Activated CD4-positive, alpha-beta memory T cell treated with anti-CD3 and anti-CD28 coated beads, Interleukin-2, amount 10 ng/mL, durations not matched to agents 7 days and 5 days (primary cell): ENCODE results near the gene PRKG2. TPM values are rescaled to one million over a fixed set of nuclear protein-coding genes. Genes with fewer than 3 reads are reported as not detected.

Experiments used
- CTCF ChIA-PET: fragments of 350-600 bp; sonication (Branson Sonifier 250); formaldehyde crosslinking; loops from one replicate; lab custom pipeline; 2021; ENCODE audit warnings: antibody characterized with exemption, inconsistent platforms; lab: Charles Lee
- POLR2A ChIA-PET: fragments of 350-600 bp; sonication (Branson Sonifier 250); formaldehyde crosslinking; loops from one replicate; lab custom pipeline; 2021; ENCODE audit warnings: antibody characterized with exemption; lab: Charles Lee
- DNase-seq: peaks from one replicate; pipeline ENCODE4 v3.0.0-alpha.2; 2020
- H3K27ac Mint-ChIP-seq: one replicate; pipeline ENCODE4 v1.8.0; 2021; ENCODE audit warnings: mild to moderate bottlenecking, mixed read lengths
- H3K27me3 Mint-ChIP-seq: one replicate; pipeline ENCODE4 v1.8.0; 2021; ENCODE audit warnings: mixed read lengths
- H3K36me3 Mint-ChIP-seq: one replicate; pipeline ENCODE4 v1.8.0; 2021; ENCODE audit warnings: low read depth, mixed read lengths
- H3K4me1 Mint-ChIP-seq: one replicate; pipeline ENCODE4 v1.8.0; 2021; ENCODE audit warnings: mixed read lengths
- H3K4me3 Mint-ChIP-seq: one replicate; pipeline ENCODE4 v1.8.0; 2021; ENCODE audit warnings: mild to moderate bottlenecking, mixed read lengths
- H3K9me3 Mint-ChIP-seq: one replicate; pipeline ENCODE4 v1.8.0; 2021; ENCODE audit warnings: mixed read lengths
- total RNA-seq, 2 experiments: library from RNA; stranded (reverse); gene quantifications; one replicate each; pipeline ENCODE4 v1.2.3, GENCODE V29; 2021

The PRKG2 gene
- total RNA-seq, 2 experiments from 2014 or later: 0.60 to 0.63 TPM

DNA sequence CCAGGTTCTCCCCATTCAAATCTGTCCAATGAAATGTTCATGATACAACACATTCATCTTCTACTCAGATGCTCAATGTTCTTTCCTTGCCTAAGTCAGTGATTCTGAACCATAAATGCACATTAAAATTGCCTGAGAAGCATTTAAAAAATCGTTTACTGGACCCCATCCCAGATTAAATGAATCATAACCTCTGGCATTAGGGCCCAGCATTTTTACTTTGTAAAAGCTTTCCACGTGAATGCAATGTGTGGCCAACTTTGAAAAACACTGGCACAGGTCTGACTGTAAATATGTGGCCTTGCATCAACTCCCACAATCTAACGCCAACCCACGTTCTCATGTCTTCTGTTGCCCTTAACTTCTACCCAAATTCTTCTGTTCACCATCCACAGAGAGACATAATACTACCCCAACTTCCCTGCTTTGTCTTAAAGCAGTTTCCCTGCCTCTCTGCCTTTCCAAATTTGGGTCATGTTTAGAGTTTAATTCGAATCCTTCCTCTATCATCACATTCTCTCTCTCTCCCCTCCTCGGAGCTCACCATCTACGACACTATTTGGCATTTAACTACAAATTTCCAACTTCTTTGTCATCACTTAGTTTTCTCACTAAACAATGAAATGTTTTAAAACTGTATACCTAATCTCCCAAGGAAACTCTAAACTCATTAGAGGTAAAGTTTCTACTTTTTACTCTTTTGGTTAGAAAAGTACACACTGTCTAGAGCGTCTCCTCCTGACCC, 78.7 kb downstream of the PRKG2 start:
- no peaks in the 10 kb centered on the region for H3K36me3 Mint-ChIP-seq
- H3K9me3 Mint-ChIP-seq: no peaks in the 10 kb centered on the region
- no peak overlapping the region for H3K4me3 Mint-ChIP-seq
- ChIA-PET POLR2A (no interaction called here), CTCF (no interaction called here)
- H3K27ac Mint-ChIP-seq: no peak overlapping the region
- no peak for DNase-seq
- no peaks in the 10 kb centered on the region for H3K4me1 Mint-ChIP-seq
- no peaks in the 10 kb centered on the region for H3K27me3 Mint-ChIP-seq

GRCh38 chr4:81135501-81135900, 79.5 kb downstream of the PRKG2 start:
- POLR2A ChIA-PET: no interaction called here
- H3K27me3 Mint-ChIP-seq: no peaks in the 10 kb centered on the region
- no peak overlapping the region for H3K4me3 Mint-ChIP-seq
- DNase-seq: no peak
- H3K4me1 Mint-ChIP-seq: no peaks in the 10 kb centered on the region
- no peak overlapping the region for H3K27ac Mint-ChIP-seq
- no peaks in the 10 kb centered on the region for H3K36me3 Mint-ChIP-seq
- CTCF ChIA-PET: no interaction called here
- no peaks in the 10 kb centered on the region for H3K9me3 Mint-ChIP-seq

DNA sequence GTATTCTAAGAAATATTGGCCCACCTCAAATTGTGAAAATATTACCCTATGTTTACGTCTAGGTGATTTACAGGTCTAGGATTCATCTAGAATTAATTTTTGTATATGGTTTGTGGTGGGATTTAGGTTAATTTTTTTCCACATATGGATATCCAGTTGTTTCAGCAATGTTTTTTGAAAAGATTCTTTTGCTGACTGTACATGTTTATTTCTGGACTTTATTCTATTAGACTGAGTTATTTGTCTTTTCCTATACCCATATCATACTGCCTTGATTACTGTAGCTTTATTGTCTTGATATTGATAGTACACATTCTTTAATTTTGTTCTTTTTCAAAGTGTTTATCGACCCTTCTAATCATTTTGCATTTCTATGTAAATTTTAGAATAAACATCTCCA, 83.5 kb downstream of the PRKG2 start:
- Mint-ChIP-seq H3K4me1 (no peaks in the 10 kb centered on the region), H3K9me3 (no peaks in the 10 kb centered on the region), H3K27ac (no peak overlapping the region), H3K4me3 (no peak overlapping the region), H3K36me3 (no peaks in the 10 kb centered on the region), H3K27me3 (peaks cover 7% of the 10 kb centered on the region)
- CTCF ChIA-PET: interaction anchor here (0.6 kb wide), 1 partner anchor 84 kb away, joined by 6 read pairs; no protein-coding TSS in a partner anchor
- POLR2A ChIA-PET: no interaction called here
- no peak for DNase-seq

DNA sequence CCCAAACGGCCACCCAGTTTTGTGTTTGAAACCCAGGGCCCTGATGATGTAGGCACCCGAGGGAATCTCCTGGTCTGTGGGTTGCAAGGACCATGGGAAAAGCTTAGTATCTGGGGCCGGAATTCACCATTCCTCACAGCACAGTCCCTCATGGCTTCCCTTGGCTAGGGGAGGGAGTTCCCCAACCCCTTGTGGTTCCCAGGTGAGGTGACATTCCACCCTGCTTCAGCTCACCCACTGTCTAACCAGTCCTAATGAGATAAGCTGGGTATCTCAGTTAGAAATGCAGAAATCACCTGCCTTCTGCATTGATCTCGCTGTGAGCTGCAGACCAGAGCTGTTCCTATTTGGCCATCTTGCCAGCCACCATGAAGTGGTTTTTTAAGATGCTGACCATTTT, 84.0 kb downstream of the PRKG2 start:
- no peak overlapping the region for H3K4me3 Mint-ChIP-seq
- no peaks in the 10 kb centered on the region for H3K9me3 Mint-ChIP-seq
- POLR2A ChIA-PET: no interaction called here
- peaks cover 7% of the 10 kb centered on the region for H3K27me3 Mint-ChIP-seq
- no peaks in the 10 kb centered on the region for H3K4me1 Mint-ChIP-seq
- H3K27ac Mint-ChIP-seq: no peak overlapping the region
- no peaks in the 10 kb centered on the region for H3K36me3 Mint-ChIP-seq
- CTCF ChIA-PET: interaction anchor here (0.6 kb wide), 1 partner anchor 84 kb away, joined by 6 read pairs; no protein-coding TSS in a partner anchor
- DNase-seq: no peak

- DNase-seq: no peak
- Mint-ChIP-seq H3K9me3 (no peaks in the 10 kb centered on the region), H3K27me3 (peaks cover 7% of the 10 kb centered on the region), H3K36me3 (no peaks in the 10 kb centered on the region), H3K27ac (no peak overlapping the region), H3K4me1 (no peaks in the 10 kb centered on the region), H3K4me3 (no peak overlapping the region)
- ChIA-PET CTCF (no interaction called here), POLR2A (no interaction called here)
These were observed 84.5 kb downstream of the PRKG2 start for GRCh38 chr4:81130569-81130968.

DNA sequence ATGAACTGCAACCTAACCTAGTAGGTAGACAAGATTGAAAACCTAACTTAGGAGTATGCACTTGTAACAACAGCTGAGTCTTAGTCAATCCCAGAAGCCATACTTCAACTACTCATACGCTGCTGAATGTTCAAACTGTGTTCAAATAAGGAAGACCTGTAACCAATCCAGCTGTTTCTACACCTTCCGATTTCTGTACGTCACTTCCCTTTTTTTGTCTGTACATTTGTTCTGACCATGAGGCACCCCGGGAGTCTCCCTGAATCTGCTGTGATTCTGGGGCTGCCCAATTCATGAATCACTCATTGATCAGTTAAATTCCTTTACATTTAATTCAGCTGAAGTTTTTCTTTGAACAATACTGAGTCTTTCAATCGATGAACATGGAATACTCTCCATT, 95.0 kb downstream of the PRKG2 start:
- H3K27me3 Mint-ChIP-seq: no peaks in the 10 kb centered on the region
- no peak for DNase-seq
- no peak overlapping the region for H3K4me3 Mint-ChIP-seq
- no peaks in the 10 kb centered on the region for H3K4me1 Mint-ChIP-seq
- H3K9me3 Mint-ChIP-seq: no peaks in the 10 kb centered on the region
- H3K27ac Mint-ChIP-seq: no peak overlapping the region
- CTCF ChIA-PET: no interaction called here
- H3K36me3 Mint-ChIP-seq: no peaks in the 10 kb centered on the region
- POLR2A ChIA-PET: no interaction called here

- no peaks in the 10 kb centered on the region for H3K27me3 Mint-ChIP-seq
- peaks cover 3% of the 10 kb centered on the region for H3K4me1 Mint-ChIP-seq
- ChIA-PET POLR2A (no interaction called here), CTCF (no interaction called here)
- no peaks in the 10 kb centered on the region for H3K9me3 Mint-ChIP-seq
- no peak for DNase-seq
- no peaks in the 10 kb centered on the region for H3K36me3 Mint-ChIP-seq
- no peak overlapping the region for H3K4me3 Mint-ChIP-seq
- no peak overlapping the region for H3K27ac Mint-ChIP-seq
These were observed 96.9 kb downstream of the PRKG2 start for GRCh38 chr4:81118086-81118485.

- Mint-ChIP-seq H3K9me3 (no peaks in the 10 kb centered on the region), H3K4me1 (peaks cover 7% of the 10 kb centered on the region), H3K4me3 (no peak overlapping the region), H3K27ac (no peak overlapping the region), H3K36me3 (no peaks in the 10 kb centered on the region), H3K27me3 (no peaks in the 10 kb centered on the region)
- CTCF ChIA-PET: no interaction called here
- no peak for DNase-seq
- POLR2A ChIA-PET: no interaction called here
These were observed 98.5 kb downstream of the PRKG2 start for GRCh38 chr4:81116566-81116965.

- Mint-ChIP-seq H3K36me3 (no peaks in the 10 kb centered on the region), H3K9me3 (no peaks in the 10 kb centered on the region), H3K27me3 (no peaks in the 10 kb centered on the region), H3K4me1 (peaks cover 7% of the 10 kb centered on the region), H3K4me3 (no peak overlapping the region), H3K27ac (no peak overlapping the region)
- CTCF ChIA-PET: no interaction called here
- no peak for DNase-seq
- POLR2A ChIA-PET: no interaction called here
These were observed 102.0 kb downstream of the PRKG2 start for GRCh38 chr4:81113024-81113423.

DNA sequence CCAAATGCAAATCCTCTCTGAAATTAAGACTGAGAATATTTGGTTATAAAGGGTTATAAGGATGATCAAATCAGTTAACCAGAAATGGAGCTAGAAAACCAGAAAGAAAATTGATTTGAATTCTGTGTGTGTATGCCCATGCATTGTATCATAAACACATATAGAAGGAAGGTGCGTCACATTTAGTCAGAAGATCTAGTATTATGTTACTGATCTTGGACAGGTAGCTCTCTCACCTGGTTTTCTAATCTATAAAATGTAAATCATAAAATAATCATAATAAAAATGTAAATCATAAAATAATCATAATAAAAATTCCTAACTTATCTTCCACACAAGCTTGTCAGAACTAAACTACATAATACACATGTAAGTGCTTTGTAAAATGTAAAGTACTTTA, 105.7 kb downstream of the PRKG2 start:
- ChIA-PET CTCF (no interaction called here), POLR2A (no interaction called here)
- no peaks in the 10 kb centered on the region for H3K9me3 Mint-ChIP-seq
- no peaks in the 10 kb centered on the region for H3K27me3 Mint-ChIP-seq
- no peak overlapping the region for H3K27ac Mint-ChIP-seq
- DNase-seq: no peak
- H3K4me1 Mint-ChIP-seq: peaks cover 7% of the 10 kb centered on the region
- H3K36me3 Mint-ChIP-seq: no peaks in the 10 kb centered on the region
- no peak overlapping the region for H3K4me3 Mint-ChIP-seq

DNA sequence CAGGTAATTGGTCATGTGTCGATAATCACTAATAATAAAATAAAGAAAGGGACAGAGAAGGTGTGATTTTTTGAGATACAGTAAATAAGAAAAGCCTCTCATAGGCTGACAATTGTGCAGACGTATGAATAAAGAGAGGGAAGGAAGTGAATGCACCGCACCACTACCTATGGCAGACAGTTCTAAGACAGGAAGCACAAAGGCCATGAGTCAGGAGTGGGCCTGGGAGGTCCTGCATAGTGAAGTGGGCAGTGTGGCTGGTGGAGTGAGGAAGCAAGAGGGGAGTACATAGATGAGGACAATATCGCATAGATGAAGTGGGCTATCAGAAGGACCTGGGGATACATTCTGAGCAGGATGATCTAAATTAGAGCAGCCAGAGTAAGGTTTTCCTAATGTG, 108.9 kb downstream of the PRKG2 start:
- no peaks in the 10 kb centered on the region for H3K36me3 Mint-ChIP-seq
- no peaks in the 10 kb centered on the region for H3K27me3 Mint-ChIP-seq
- H3K4me1 Mint-ChIP-seq: no peaks in the 10 kb centered on the region
- no peaks in the 10 kb centered on the region for H3K9me3 Mint-ChIP-seq
- no peak overlapping the region for H3K27ac Mint-ChIP-seq
- H3K4me3 Mint-ChIP-seq: no peak overlapping the region
- DNase-seq: no peak
- POLR2A ChIA-PET: no interaction called here
- CTCF ChIA-PET: no interaction called here

DNA sequence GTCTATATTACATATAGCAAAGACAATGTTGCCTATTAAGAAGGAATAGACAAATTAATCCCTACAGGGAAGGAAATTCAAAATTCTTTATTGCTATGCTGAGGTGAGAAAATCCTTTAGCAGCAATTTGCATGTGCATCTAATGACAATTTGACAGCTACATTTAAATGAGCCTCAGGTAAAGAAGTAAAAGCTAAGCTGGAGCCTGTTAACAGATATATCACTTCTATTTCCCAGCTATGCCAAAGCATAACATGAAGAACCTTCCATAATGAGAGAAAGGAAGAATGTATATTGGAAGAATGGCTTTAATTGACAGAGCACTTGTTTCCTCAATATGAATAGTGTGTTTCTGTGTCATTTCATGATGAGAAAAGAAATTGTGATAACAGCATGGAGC, 112.9 kb downstream of the PRKG2 start:
- Mint-ChIP-seq H3K9me3 (no peaks in the 10 kb centered on the region), H3K27me3 (no peaks in the 10 kb centered on the region), H3K4me1 (no peaks in the 10 kb centered on the region), H3K27ac (no peak overlapping the region), H3K36me3 (no peaks in the 10 kb centered on the region), H3K4me3 (no peak overlapping the region)
- DNase-seq: no peak
- ChIA-PET POLR2A (no interaction called here), CTCF (no interaction called here)

- DNase-seq: no peak
- ChIA-PET POLR2A (no interaction called here), CTCF (no interaction called here)
- Mint-ChIP-seq H3K9me3 (no peaks in the 10 kb centered on the region), H3K4me1 (no peaks in the 10 kb centered on the region), H3K4me3 (no peak overlapping the region), H3K27me3 (no peaks in the 10 kb centered on the region), H3K27ac (no peak overlapping the region), H3K36me3 (no peaks in the 10 kb centered on the region)
These were observed 118.5 kb downstream of the PRKG2 start for GRCh38 chr4:81096566-81096965.

DNA sequence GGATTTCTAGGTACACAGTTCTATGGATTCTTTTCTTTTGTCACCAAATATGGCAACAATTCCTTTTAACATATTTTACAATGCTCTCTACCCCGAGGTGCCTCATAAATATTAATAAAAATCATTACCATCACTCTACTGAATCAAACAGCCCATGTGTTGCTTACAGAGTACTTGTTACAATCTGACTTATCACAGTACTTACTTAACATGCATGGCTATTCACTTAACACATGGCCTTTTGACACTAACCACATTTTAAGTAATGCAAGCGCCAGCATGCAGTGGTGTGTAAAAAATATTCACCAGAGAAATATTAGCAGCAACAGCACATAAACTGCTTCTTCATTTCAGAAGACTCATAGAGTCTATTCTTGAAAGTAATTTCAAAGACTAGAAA, 119.6 kb downstream of the PRKG2 start:
- H3K4me3 Mint-ChIP-seq: no peak overlapping the region
- ChIA-PET CTCF (no interaction called here), POLR2A (no interaction called here)
- no peak for DNase-seq
- H3K27ac Mint-ChIP-seq: no peak overlapping the region
- no peaks in the 10 kb centered on the region for H3K4me1 Mint-ChIP-seq
- no peaks in the 10 kb centered on the region for H3K27me3 Mint-ChIP-seq
- no peaks in the 10 kb centered on the region for H3K9me3 Mint-ChIP-seq
- no peaks in the 10 kb centered on the region for H3K36me3 Mint-ChIP-seq
